IPS-18a (cell line): ENCODE results near the gene RBMS1.

Experiments used
- H3K27ac ChIP-seq: one replicate; pipeline ENCODE4 v1.5.1; 2013; ENCODE audit warnings: low read length
- H3K27me3 ChIP-seq: one replicate; pipeline ENCODE4 v1.6.1; 2013; ENCODE audit warnings: mild to moderate bottlenecking, low read length; ENCODE audit not compliant: control insufficient read depth, insufficient read depth
- H3K36me3 ChIP-seq: one replicate; pipeline ENCODE4 v1.6.1; 2013; ENCODE audit warnings: low read depth, low read length; ENCODE audit not compliant: control insufficient read depth
- H3K4me1 ChIP-seq: one replicate; pipeline ENCODE4 v1.6.1; 2013; ENCODE audit warnings: low read depth, low read length; ENCODE audit not compliant: control insufficient read depth
- H3K4me3 ChIP-seq: one replicate; pipeline ENCODE4 v1.5.1; 2013; ENCODE audit warnings: low read length
- H3K9ac ChIP-seq: one replicate; pipeline ENCODE4 v1.6.1; 2013; ENCODE audit warnings: mild to moderate bottlenecking, low read length, moderate library complexity
- H3K9me3 ChIP-seq: one replicate; pipeline ENCODE4 v1.6.1; 2013; ENCODE audit warnings: low read depth, low read length; ENCODE audit not compliant: control insufficient read depth

The RBMS1 gene

DNA sequence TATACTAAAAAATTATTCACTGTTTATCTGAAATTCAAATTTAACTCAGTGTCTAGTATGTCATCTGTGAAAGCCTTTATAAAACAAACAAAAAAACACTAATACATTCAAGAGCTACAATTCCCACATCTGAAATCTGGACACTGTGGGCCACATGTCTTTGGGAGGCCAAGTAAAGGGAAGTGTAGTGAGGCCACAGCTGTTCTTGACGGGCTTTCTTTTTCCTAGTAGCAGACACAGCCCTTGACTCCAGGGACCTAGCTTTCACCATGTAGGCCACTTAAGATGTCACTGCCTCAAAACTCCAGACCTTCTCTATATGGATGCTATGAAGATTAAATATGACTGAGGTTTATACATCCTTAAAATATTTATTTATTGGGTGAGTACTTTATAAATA lies 91.1 kb downstream of the RBMS1 start:
- H3K27ac ChIP-seq = no peak overlapping the region
- no peaks in the 10 kb centered on the region for H3K36me3 ChIP-seq
- no peak overlapping the region for H3K9ac ChIP-seq
- H3K27me3 ChIP-seq = peaks cover 55% of the 10 kb centered on the region
- H3K9me3 ChIP-seq = no peaks in the 10 kb centered on the region
- no peak overlapping the region for H3K4me3 ChIP-seq
- peaks cover 74% of the 10 kb centered on the region for H3K4me1 ChIP-seq

DNA sequence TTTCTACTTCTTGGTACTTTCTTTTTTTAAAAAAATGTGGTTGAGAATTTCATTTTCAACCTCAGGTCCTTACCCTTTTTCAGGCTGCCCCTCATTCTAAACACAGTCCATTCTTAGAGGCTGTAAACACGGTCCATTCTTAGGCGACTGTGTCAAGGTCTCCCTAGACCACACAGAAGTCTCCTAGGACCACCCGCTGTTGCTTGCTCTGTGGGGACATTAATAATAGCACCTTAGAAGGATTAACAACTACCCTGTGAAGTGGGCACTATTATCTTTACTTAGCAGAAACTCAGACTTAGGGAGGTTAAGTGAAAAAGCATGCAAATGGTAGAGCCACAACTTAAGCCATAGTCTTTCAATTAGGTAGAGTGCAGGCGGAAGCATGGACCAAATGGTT lies 91.7 kb downstream of the RBMS1 start:
- Histone ChIP-seq H3K27me3 (peaks cover 55% of the 10 kb centered on the region), H3K27ac (no peak overlapping the region), H3K9me3 (no peaks in the 10 kb centered on the region), H3K9ac (no peak overlapping the region), H3K36me3 (no peaks in the 10 kb centered on the region), H3K4me1 (peaks cover 80% of the 10 kb centered on the region), H3K4me3 (no peak overlapping the region)

DNA sequence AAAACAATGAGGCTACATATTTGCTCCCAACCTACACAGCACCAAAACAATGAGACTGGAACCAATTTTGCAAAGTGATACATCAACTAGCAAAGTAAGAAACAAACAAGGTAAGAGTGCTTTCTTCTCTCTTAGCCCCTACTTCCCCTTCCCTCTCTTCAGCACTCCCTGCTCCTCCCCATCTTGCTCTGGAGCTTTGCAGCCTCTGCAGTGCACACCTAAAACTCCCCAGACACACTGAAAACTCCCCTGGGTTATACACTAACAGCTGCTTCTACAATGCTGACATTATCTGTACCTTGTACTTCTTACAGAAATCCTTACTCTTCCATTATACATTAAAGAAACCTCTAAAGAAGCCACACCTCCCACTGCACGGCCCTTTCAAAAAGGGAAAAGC lies 93.7 kb downstream of the RBMS1 start:
- no peak overlapping the region for H3K9ac ChIP-seq
- H3K9me3 ChIP-seq = no peaks in the 10 kb centered on the region
- H3K36me3 ChIP-seq = no peaks in the 10 kb centered on the region
- H3K4me1 ChIP-seq = peaks cover 71% of the 10 kb centered on the region
- no peak overlapping the region for H3K4me3 ChIP-seq
- no peak overlapping the region for H3K27ac ChIP-seq
- H3K27me3 ChIP-seq = peaks cover 41% of the 10 kb centered on the region

DNA sequence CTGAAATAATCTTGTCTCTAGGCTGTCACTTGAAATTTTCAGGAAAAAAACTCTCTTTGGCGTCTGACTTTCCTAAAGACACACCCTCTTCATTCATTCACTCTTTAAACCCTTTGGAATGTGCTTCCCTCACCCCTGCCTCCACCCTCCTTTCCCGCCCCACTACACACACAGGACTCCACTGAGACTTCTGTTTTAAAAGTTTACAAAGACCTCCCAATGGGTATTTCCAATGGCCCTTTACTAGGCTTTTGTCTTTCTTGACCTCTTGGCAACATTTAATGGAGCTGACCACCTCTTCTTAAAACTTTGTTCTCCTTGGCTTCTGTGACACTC lies 96.1 kb downstream of the RBMS1 start:
- Histone ChIP-seq H3K9ac (no peak overlapping the region), H3K4me3 (peak overlapping the region; percentile 40), H3K27ac (no peak overlapping the region), H3K36me3 (no peaks in the 10 kb centered on the region), H3K27me3 (peaks cover 17% of the 10 kb centered on the region), H3K9me3 (no peaks in the 10 kb centered on the region), H3K4me1 (peaks cover 57% of the 10 kb centered on the region)

DNA sequence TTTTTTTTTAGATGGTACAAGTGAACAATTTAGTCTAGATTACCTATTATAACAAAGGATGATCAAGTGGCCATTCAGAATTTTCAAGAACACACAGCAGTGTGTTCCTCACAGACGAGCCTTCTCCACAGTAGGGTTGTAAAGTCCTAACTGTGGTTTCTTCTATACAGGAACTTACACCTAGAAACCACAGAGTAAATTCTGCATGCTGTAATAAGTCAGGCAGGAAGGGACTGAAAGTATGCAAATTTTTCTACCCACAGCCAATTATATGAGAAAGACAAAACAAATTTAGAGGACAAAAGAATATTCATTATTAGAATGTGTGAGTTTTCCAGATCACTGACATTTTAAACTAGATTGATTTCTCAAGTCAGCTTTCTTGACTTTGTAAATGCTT lies 99.5 kb downstream of the RBMS1 start:
- Histone ChIP-seq H3K4me1 (peaks cover 49% of the 10 kb centered on the region), H3K36me3 (no peaks in the 10 kb centered on the region), H3K27me3 (no peaks in the 10 kb centered on the region), H3K9ac (no peak overlapping the region), H3K27ac (no peak overlapping the region), H3K9me3 (no peaks in the 10 kb centered on the region), H3K4me3 (no peak overlapping the region)

DNA sequence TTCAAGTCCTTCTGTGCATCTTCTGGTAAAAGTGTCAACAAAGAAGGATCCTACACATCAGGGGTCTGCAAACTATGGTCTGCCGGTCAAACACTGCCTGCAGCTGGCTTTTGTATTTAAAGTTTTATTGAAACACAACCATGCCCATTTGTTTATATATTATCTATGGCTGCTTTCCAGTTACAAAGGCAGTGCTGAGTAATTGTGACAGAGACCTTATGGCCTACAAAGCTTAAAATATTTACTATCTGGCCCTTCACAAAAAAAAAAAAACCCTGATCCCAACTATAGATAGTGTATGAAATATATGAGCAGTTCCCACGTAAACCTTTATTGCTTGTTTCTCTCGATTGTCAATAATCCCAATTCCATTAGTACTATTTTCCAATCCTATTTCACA lies 101.4 kb downstream of the RBMS1 start:
- H3K4me3 ChIP-seq = no peak overlapping the region
- peaks cover 44% of the 10 kb centered on the region for H3K4me1 ChIP-seq
- no peak overlapping the region for H3K9ac ChIP-seq
- H3K36me3 ChIP-seq = no peaks in the 10 kb centered on the region
- H3K9me3 ChIP-seq = no peaks in the 10 kb centered on the region
- no peak overlapping the region for H3K27ac ChIP-seq
- H3K27me3 ChIP-seq = no peaks in the 10 kb centered on the region

DNA sequence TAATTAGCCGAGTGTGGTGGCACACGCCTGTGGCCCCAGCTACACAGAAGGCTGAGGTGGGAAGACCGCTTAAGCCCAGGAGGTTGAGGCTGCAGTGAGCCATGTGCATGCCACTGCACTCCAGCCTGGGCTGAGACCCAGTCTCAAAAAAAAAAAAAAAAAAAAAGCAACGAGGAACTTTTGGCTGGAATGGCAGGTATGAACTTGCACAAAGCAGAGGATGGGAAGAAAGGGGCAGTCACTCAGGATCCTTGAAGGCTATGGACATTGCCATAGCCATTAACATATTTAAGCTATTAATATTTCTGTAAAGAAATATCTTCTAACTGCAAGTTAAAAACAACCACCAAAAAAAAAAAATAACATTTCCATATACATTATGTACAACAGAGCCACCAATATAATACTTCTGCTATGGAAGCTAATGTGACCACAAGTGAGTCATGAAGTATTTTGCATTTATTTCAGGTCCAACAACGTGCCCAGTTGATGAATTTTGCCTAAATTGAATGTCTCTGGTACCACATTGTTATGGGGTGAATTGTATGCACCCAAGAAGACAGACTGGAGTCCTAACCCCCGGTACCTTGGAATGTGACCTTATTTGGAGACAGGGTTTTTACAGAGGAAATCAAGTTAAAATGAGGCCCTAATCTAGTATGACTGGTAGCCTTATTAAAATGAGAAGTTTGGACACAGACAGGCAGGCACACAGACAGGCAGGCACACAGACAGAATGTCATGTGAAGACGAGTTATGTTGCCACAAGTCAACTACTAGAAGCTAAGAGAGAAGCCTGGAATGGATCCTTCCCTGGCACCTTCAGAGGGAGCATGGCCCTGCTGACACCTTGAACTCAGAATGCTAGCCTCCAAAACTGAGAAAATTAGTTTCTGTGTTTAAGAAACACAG lies 102.8 kb downstream of the RBMS1 start:
- H3K4me3 ChIP-seq = no peak overlapping the region
- no peaks in the 10 kb centered on the region for H3K36me3 ChIP-seq
- H3K27me3 ChIP-seq = no peaks in the 10 kb centered on the region
- peaks cover 36% of the 10 kb centered on the region for H3K4me1 ChIP-seq
- H3K9ac ChIP-seq = no peak overlapping the region
- H3K9me3 ChIP-seq = no peaks in the 10 kb centered on the region
- H3K27ac ChIP-seq = no peak overlapping the region

DNA sequence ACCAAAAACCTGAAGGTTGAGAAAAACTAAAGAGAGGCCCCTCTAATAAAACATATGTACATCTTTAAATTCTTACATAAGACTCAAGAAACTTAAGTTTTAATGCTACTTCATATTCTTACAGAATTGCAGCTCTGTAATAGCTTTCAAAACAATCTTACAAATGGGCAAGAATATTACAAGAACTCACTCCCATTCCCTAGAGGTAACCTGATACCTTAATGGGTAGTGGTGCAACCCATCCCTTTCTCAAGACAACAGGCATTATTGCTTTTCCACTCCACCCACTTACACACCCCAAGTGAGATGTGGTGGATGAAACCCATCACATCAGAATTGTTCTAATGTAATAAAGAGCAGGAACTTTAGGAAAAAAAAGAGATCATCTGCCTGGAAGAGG lies 103.7 kb downstream of the RBMS1 start:
- Histone ChIP-seq H3K9ac (no peak overlapping the region), H3K27ac (no peak overlapping the region), H3K4me1 (peaks cover 34% of the 10 kb centered on the region), H3K36me3 (no peaks in the 10 kb centered on the region), H3K4me3 (no peak overlapping the region), H3K27me3 (no peaks in the 10 kb centered on the region), H3K9me3 (no peaks in the 10 kb centered on the region)

DNA sequence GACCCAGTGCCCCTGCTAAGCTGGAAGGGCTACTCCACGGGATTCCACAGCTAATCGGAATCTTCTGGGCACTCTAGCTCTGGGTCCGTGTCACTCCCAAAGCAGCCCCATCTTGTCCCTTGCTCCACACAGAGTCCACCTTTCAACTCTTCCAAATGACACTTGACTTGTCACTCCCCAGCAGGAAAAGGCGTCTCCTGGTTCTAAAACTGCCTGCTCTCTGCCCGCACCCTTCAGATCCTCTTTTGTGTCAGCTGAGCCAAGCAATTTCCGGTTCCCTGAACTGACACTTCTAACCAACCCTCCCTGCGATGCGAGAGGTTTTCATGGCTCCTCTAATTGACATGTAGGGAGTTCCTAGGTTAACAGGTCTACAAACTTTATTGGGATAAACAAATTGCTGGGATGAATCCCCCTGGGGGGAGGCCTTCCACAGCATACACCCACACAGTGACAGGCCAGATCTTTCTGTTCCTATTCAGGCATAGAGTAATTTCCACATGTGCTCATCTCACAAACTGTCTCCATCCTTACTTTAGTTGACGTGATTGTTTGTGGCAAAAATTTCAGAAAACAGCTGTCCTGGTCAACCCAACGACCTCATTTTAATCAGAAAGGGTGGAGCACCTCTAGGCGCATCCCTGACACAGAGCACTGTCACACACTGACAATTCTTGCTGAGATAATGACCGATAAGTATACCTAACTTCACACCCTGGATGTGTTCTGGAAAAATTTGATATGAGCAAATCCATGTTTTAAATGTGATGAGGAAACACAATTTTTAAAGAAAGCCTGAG lies 104.9 kb downstream of the RBMS1 start:
- H3K4me1 ChIP-seq = peaks cover 28% of the 10 kb centered on the region
- H3K36me3 ChIP-seq = no peaks in the 10 kb centered on the region
- H3K9ac ChIP-seq = no peak overlapping the region
- H3K27ac ChIP-seq = no peak overlapping the region
- H3K9me3 ChIP-seq = no peaks in the 10 kb centered on the region
- no peaks in the 10 kb centered on the region for H3K27me3 ChIP-seq
- no peak overlapping the region for H3K4me3 ChIP-seq

DNA sequence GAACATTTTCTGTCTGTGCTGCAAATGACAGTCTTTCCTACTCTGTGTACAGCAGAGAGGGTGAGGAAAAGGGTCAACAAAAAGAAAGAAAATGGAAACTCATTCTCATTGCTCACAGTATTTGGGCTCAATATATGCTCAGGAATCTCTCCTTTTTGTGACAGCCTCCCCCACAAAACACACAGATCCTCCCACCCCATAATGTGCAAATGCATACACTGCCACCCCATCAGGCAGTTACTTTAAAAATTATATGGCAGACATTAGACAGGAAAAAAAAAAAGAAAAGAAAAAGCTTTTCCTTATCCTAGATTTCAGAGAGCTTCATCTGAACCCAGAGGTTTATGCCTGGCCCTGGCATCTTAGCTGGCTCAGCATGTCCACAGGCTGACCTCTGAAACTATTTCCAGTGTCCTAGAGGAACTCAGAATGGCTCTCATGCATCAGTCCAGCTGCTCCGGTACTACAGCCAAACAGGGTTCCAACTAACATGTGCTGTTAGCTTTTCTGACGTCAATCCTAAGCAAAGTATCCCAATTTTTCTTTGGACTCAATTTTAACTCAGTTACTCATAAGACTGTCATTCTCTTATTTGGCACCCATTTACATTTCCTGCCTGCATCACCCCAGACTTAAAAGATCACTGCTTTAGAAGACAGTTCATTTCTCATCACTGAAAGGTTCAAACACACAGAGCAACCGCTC lies 105.9 kb downstream of the RBMS1 start:
- Histone ChIP-seq H3K27me3 (no peaks in the 10 kb centered on the region), H3K4me1 (peaks cover 31% of the 10 kb centered on the region), H3K4me3 (no peak overlapping the region), H3K36me3 (no peaks in the 10 kb centered on the region), H3K9ac (no peak overlapping the region), H3K9me3 (no peaks in the 10 kb centered on the region), H3K27ac (no peak overlapping the region)

DNA sequence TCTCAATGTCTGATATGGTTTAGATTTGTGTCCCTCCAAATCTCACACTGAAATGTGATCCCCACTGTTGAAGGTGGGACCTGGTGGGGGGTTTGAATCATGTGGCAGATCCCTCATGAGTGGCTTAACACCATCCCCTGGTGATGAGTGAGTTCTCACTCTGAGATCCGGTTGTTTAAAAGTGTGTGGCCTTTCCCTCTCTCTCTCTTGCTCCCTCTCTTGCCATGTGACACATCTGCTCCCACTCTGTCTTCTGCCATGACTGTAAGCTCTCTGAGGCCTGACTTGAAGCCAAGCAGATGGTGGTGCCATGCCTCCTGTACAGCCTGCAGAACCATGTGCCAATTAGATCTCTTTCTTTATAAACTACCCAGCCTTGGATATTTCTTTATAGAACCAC lies 108.8 kb downstream of the RBMS1 start:
- H3K4me1 ChIP-seq = peaks cover 20% of the 10 kb centered on the region
- H3K36me3 ChIP-seq = no peaks in the 10 kb centered on the region
- H3K9ac ChIP-seq = no peak overlapping the region
- no peaks in the 10 kb centered on the region for H3K27me3 ChIP-seq
- H3K4me3 ChIP-seq = no peak overlapping the region
- H3K27ac ChIP-seq = no peak overlapping the region
- H3K9me3 ChIP-seq = no peaks in the 10 kb centered on the region
